Activated CD4-positive, alpha-beta T cell treated with anti-CD3 and anti-CD28 coated beads, Interleukin-2, amount 10 ng/mL, durations not matched to agents 24 days and 14 days (primary cell): ENCODE data around the gene OTUD4. TPM values are rescaled to one million over a fixed set of nuclear protein-coding genes. Genes with fewer than 3 reads are reported as not detected.
"Not testable (repeated sequence)": the region's sequence is repeated elsewhere in the genome, so short reads cannot be mapped to it uniquely, and the experiment has no call there.

Experiments
- DNase-seq: peaks from one replicate; pipeline ENCODE4 v3.0.0; 2022
- H3K27ac Mint-ChIP-seq: one replicate; pipeline ENCODE4 v1.8.0; 2022; ENCODE audit warnings: mild to moderate bottlenecking, mixed read lengths
- H3K27me3 Mint-ChIP-seq: one replicate; pipeline ENCODE4 v1.8.0; 2022; ENCODE audit warnings: mixed read lengths
- H3K36me3 Mint-ChIP-seq: one replicate; pipeline ENCODE4 v1.8.0; 2022; ENCODE audit warnings: low read depth, mild to moderate bottlenecking, mixed read lengths
- H3K4me1 Mint-ChIP-seq: one replicate; pipeline ENCODE4 v1.8.0; 2021; ENCODE audit warnings: mixed read lengths
- H3K4me3 Mint-ChIP-seq: one replicate; pipeline ENCODE4 v1.8.0; 2022; ENCODE audit warnings: mild to moderate bottlenecking, moderate library complexity, mixed read lengths
- H3K9me3 Mint-ChIP-seq: one replicate; pipeline ENCODE4 v1.8.0; 2021; ENCODE audit warnings: mixed read lengths
- intact Hi-C: fragments of 100-400 bp; cut with micrococcal nuclease; formaldehyde crosslinking; loops from one replicate; pipeline ENCODE4 v1.15.1; 2023
- total RNA-seq: library from RNA; stranded (reverse); gene quantifications from 2 replicates; pipeline ENCODE4 v1.2.3, GENCODE V29; 2022

OTUD4 gene
- total RNA-seq, 1 donor from 2014 or later: 86.4 TPM

DNA sequence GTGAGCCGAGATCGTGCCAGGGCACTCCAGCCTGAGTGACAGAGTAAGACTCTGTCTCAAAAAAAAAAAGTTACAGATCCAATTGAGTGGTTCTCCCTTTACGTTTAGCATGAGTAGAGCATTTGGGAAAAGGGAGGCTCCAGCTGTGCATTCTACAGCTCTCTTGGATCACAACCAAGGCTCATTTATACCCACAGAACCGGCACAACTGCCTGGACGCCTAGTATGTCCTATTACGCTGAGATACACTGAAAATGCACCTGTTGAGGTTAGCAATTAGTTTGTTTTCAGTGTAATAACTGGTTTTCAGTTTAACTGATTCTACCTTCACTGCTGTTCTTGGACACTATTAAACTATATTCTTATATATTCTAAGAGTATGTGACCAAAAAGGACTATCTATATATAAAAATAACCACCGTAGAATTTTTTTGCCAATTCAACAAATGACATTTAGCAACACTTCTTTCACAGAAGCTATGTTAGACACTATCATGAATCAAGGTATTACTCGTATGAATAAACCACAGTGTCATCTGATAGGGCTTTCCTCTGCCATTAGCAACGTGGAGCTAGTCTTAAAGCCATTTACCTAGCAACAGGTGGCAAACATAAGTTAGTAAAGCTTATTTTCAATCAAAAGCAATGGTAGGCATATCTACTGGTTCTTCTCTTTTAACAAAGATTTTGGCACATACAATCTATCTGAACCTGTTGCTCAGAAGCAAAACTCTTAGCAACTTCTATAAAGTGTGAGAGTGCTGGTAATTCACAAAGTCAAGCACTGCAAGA, 3.6 kb downstream of the OTUD4 start:
- Mint-ChIP-seq H3K27me3 (no peaks in the 10 kb centered on the region), H3K36me3 (peaks cover 40% of the 10 kb centered on the region), H3K27ac (peak overlapping the region; percentile 92), H3K9me3 (no peaks in the 10 kb centered on the region), H3K4me3 (peak overlapping the region; percentile 95), H3K4me1 (peaks cover 38% of the 10 kb centered on the region)
- peak; percentile 60 for DNase-seq
- intact Hi-C loops: loop anchor here (1.0 to 10.0 kb wide), 2 partner anchors 651 to 1622 kb away; no protein-coding TSS in a partner anchor

DNA sequence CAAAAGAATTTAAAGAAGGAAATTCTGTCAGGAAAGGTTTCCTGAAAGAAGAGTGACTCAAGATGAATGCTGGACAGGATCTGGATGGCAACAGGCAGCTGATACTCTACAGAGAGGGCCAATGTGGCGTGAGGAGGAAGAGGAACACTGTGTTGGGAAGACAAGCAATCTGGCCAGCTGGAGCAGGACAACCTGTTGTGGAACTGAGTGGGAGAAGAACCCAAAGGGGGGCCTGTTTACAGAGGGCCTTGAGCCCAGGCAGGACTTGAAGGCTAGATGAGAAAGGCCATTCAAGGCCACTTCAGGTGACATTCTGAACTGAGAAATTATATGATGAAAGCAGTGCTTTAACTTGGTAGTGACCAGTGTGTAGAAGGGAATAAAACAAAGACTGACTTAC, 8.5 kb downstream of the OTUD4 start:
- DNase-seq: no peak
- H3K27ac Mint-ChIP-seq: peak overlapping the region; percentile 9
- intact Hi-C loops: loop anchor here (10.0 kb wide), 1 partner anchor 1617 kb away; no protein-coding TSS in a partner anchor
- no peak overlapping the region for H3K4me3 Mint-ChIP-seq
- H3K4me1 Mint-ChIP-seq: peaks cover 39% of the 10 kb centered on the region
- no peaks in the 10 kb centered on the region for H3K9me3 Mint-ChIP-seq
- H3K36me3 Mint-ChIP-seq: peaks cover 60% of the 10 kb centered on the region
- no peaks in the 10 kb centered on the region for H3K27me3 Mint-ChIP-seq

DNA sequence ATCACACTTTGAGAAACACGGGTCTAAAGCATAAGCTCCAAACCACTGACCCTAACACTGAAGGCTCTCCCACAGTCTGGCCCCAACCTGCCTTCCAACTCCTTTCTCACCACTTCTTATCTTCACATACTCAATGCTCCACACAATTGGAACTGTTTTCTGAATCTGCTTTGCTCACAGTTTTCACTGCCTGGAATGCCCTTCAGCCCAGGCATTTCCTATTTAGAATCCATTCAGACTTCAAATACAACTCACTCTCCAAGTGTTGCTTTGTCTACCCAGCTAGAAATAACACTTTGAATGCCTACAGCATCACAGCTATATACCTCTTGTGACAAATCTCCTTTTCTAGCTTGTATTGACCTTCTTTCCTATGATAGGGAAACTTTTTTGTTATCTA, 10.2 kb downstream of the OTUD4 start:
- H3K27ac Mint-ChIP-seq: no peak overlapping the region

DNA sequence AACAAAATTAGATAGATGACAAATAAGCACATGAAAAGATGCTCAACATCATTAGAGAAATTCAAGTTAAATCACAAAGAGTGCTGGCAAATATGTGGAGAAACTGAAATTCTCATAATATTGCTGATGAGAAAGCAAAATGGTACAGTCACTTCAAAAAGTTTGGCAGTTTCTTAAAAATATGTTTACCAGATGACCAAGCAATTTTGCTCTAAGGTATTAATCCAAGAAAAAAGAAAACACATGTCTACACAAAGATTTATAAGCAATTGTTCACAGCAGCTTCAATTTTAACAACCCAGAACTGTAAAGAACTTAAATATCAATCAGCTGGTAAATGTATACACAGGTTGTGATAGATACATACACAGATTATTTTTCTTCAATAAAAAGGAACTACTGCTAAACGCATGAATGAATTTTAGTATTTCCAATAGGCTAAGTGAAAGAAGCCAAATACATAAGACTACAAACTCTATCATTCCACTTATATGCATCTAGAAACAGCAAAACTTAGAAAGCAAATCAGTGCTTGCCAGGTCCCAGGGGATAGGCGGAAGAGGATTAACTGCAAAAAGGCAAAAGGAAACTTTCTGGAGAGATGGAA, 11.7 kb downstream of the OTUD4 start:
- Mint-ChIP-seq H3K4me1 (peaks cover 29% of the 10 kb centered on the region), H3K27ac (no peak overlapping the region)

More for the DNA sequence above, 10.2 kb downstream of the OTUD4 start:
- Mint-ChIP-seq H3K36me3 (peaks cover 66% of the 10 kb centered on the region), H3K27me3 (no peaks in the 10 kb centered on the region), H3K4me3 (no peak overlapping the region), H3K4me1 (peaks cover 39% of the 10 kb centered on the region), H3K9me3 (no peaks in the 10 kb centered on the region)
- intact Hi-C loops: loop anchor here (10.0 kb wide), 1 partner anchor 1615 kb away; no protein-coding TSS in a partner anchor
- DNase-seq: no peak

DNA sequence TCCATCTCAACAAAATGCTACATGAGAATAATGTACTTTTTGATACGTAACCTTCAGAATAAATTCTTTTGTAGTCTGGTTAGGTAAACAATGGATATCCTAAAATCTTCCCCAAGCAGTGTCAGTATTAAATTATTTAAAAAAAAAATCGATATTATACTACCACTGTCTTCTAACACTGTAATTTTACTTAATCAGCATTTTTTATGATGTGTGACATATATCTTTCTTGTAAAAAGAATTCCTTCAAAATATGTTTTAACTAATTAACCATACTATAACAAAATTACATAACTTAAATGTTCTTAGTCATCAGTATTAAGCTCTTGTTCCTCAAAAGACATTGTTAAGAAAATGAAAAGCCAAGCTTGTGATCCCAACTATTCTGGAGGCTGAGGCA, 12.5 kb downstream of the OTUD4 start:
- intact Hi-C loops: no loop called here

More for the DNA sequence above, 11.7 kb downstream of the OTUD4 start:
- DNase-seq: no peak
- H3K27me3 Mint-ChIP-seq: no peaks in the 10 kb centered on the region
- H3K9me3 Mint-ChIP-seq: no peaks in the 10 kb centered on the region
- H3K4me3 Mint-ChIP-seq: no peak overlapping the region
- intact Hi-C loops: no loop called here
- peaks cover 56% of the 10 kb centered on the region for H3K36me3 Mint-ChIP-seq

DNA sequence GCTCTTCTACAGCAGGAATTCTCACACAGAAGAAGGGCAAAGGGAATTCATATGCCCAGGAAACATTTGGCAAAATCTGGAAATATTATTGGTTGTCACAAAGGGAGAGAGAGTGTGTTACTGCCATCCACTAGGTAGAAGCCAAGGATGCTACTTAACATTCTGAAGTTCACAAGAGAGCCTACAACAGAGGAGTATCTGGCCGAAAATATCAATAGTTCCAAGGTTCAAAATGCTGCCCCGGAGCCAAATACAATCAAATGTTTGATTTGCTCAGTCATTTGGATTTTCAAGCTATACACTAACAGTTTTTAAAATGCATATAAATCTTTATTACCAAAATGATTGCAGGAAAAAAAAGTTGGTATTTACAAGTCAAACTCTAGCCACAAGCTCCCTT, 18.8 kb downstream of the OTUD4 start:
- Mint-ChIP-seq H3K4me1 (peaks cover 11% of the 10 kb centered on the region), H3K27me3 (no peaks in the 10 kb centered on the region), H3K4me3 (no peak overlapping the region), H3K27ac (peak overlapping the region; percentile 34), H3K9me3 (no peaks in the 10 kb centered on the region), H3K36me3 (peaks cover 53% of the 10 kb centered on the region)
- intact Hi-C loops: loop anchor here (2.0 kb wide), 1 partner anchor 17 kb away; no protein-coding TSS in a partner anchor
- DNase-seq: no peak

More for the DNA sequence above, 12.5 kb downstream of the OTUD4 start:
- H3K36me3 Mint-ChIP-seq: peaks cover 52% of the 10 kb centered on the region
- no peak overlapping the region for H3K27ac Mint-ChIP-seq
- no peak overlapping the region for H3K4me3 Mint-ChIP-seq
- H3K9me3 Mint-ChIP-seq: no peaks in the 10 kb centered on the region
- H3K4me1 Mint-ChIP-seq: peaks cover 27% of the 10 kb centered on the region
- DNase-seq: no peak
- no peaks in the 10 kb centered on the region for H3K27me3 Mint-ChIP-seq

DNA sequence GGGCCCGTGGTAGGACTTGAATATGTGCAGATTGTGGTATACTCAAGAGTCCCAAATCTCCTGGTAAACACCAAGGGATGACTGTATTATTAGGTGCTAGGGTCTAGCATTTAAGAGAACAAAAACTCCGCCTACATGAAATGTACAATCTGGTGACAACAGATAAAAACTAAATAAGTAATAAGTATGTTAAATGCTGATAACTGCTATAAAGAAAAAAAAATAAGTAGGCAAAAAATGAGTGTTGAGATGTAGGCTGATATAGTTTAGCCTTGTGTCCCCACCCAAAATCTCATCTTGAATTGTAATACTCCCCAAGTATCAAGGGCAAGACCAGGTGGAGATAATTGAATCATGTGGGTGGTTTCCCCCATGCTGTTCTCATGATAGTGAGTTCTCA, 23.4 kb downstream of the OTUD4 start:
- intact Hi-C loops: no loop called here
- Mint-ChIP-seq H3K4me3 (no peak overlapping the region), H3K9me3 (no peaks in the 10 kb centered on the region), H3K4me1 (peaks cover 23% of the 10 kb centered on the region), H3K36me3 (peaks cover 74% of the 10 kb centered on the region), H3K27me3 (no peaks in the 10 kb centered on the region), H3K27ac (no peak overlapping the region)
- DNase-seq: no peak

DNA sequence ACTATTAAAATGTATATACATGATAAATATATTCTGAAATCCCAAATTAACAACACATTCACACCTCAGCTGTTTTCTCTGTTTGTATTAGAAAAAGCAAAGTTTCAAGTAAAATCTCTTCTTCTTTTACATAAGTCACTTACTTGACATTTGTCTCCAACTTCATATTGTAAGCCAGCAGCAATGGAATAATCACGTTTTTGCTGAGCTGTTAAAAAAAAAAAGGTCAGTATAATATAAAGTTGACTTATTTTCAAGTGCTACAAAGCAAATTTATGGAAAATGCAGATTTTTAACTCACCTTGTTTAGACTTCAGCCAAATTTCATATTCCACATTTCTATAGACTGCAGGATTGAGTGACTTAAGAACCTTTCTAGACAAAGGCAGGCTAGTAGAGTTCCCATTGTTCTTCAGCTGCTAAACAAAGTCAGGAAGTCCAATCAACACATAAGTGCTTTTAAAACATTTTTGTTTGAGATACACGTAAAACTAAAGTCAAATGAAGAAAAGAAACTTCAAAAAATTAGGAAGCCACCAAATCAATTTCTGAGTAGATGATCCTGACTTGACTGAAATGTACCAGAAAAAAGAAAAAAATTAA, 25.0 kb downstream of the OTUD4 start:
- H3K27me3 Mint-ChIP-seq: no peaks in the 10 kb centered on the region
- H3K4me3 Mint-ChIP-seq: no peak overlapping the region
- intact Hi-C loops: no loop called here
- peaks cover 26% of the 10 kb centered on the region for H3K4me1 Mint-ChIP-seq
- no peak overlapping the region for H3K27ac Mint-ChIP-seq
- peaks cover 67% of the 10 kb centered on the region for H3K36me3 Mint-ChIP-seq
- H3K9me3 Mint-ChIP-seq: no peaks in the 10 kb centered on the region
- no peak for DNase-seq

DNA sequence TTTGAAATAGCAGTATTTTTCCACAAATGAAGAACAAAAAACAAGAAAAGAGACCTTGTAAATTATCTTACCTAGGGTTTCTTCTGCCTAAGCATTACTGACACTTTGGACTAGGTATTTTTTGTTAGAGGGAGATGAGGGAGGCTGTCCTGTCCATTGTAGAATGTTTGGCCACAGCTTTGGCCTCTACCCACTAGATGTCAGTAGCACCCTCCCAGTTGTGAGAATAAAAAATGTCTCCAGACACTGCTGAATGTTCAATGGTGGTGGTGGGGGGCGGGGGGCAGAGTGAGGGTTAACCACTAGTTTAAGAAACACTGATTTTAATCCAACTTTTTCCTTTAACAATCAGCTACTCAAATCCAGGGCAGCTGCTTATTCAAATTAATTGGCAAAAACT, 25.8 kb downstream of the OTUD4 start:
- H3K4me3 Mint-ChIP-seq: no peak overlapping the region
- H3K36me3 Mint-ChIP-seq: peaks cover 72% of the 10 kb centered on the region
- no peaks in the 10 kb centered on the region for H3K9me3 Mint-ChIP-seq
- peaks cover 26% of the 10 kb centered on the region for H3K4me1 Mint-ChIP-seq
- no peak overlapping the region for H3K27ac Mint-ChIP-seq
- intact Hi-C loops: no loop called here
- no peak for DNase-seq
- H3K27me3 Mint-ChIP-seq: no peaks in the 10 kb centered on the region

DNA sequence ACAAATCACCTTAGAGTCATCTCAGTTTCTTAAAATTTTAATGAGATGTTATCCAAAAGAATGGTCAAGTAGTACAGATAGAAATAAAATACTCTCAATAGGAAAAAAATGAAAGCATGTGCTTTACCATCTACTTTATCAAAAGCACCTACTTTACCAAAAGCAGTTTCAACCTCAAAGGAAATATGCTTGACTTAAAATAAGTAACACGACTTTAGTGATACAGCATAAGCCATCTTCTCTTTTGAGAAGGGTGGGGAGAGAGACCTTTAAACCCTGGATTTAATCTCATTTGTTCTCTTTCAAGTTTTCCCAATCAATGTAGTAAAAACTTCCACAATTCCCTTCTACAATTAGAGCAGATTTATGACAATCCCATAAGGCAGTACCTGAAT, 26.5 kb downstream of the OTUD4 start:
- DNase-seq: no peak
- no peak overlapping the region for H3K4me3 Mint-ChIP-seq
- H3K4me1 Mint-ChIP-seq: peaks cover 23% of the 10 kb centered on the region
- no peaks in the 10 kb centered on the region for H3K27me3 Mint-ChIP-seq
- intact Hi-C loops: no loop called here
- peak overlapping the region; percentile 70 for H3K27ac Mint-ChIP-seq
- H3K36me3 Mint-ChIP-seq: peaks cover 73% of the 10 kb centered on the region
- no peaks in the 10 kb centered on the region for H3K9me3 Mint-ChIP-seq

DNA sequence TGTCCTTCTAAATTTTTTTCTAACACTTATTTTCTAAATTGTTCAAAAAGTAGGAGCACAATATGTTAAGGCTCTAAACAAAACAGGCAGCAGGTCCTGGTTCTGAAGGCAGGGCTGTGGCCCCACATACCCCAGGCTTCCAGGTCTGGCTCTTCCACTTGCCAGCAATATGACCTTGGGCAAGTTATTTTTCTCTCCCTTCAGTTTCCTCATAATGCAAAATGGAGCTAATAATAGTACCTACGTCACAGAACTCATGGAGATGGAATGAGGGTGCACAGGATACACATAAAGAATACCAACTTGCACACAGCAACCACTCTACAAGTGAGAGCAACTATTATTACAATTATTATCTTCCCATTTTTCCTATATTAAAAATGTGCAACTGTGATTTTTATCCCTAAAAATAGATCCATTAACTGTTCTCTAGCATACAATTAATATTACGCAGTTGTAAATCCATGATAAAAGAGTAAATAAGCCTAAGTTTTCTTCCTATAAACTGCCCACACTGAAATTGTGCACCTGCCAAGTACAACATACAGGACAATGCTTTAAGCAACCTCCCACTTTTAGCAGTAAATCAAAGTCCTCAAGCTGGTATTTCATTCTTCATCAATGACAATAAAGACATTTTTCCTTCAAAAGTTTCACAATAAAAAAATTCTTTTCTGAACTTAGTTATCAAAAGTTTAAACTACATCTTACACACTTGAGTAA, 27.0 kb downstream of the OTUD4 start:
- H3K9me3 Mint-ChIP-seq: no peaks in the 10 kb centered on the region
- intact Hi-C loops: no loop called here
- H3K27ac Mint-ChIP-seq: no peak overlapping the region
- no peaks in the 10 kb centered on the region for H3K27me3 Mint-ChIP-seq
- H3K4me3 Mint-ChIP-seq: no peak overlapping the region
- H3K36me3 Mint-ChIP-seq: peaks cover 71% of the 10 kb centered on the region
- H3K4me1 Mint-ChIP-seq: peaks cover 20% of the 10 kb centered on the region
- no peak for DNase-seq

DNA sequence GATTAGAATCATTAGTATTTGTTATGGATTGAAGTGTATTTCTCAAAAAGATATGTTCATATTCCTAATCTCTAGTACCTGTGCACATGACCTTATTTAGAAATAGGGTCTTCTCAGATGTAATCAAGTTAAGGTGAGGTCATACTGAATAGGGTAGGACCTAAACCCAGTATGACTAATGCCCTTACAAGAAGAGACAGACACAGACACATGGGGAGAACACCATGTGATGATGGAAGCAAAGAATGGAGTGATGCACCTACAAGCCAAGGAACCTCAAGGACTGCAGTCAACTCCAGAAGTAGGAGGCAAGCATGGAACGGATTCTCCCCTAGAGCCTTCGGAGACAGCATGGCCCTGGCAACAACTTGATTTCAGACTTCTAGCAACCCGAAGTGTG, 31.4 kb downstream of the OTUD4 start:
- Mint-ChIP-seq H3K27ac (no peak overlapping the region), H3K4me1 (peaks cover 12% of the 10 kb centered on the region)

DNA sequence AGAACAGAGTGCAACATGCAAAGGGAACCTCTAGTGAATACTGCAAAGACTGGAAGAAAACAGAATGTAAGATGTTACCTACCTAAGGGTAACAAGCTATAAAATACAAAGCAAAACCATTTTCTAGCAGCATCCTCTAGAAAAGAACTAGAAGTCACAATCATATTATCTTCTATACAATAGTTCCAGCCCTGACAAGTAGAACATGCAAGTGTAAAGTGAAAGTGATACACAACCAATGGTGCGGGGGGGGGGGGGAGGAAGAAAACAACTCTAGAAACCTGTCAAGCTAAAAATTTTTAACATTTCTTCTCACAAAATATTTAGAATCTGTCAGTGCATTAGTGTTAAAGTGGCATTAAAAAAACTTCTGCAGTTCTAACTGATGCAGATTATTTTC, 44.2 kb downstream of the OTUD4 start:
- H3K4me1 Mint-ChIP-seq: peaks cover 45% of the 10 kb centered on the region
- intact Hi-C loops, DNase-seq, H3K9me3 Mint-ChIP-seq, H3K27me3 Mint-ChIP-seq: not testable (repeated sequence)
- peak overlapping the region; percentile 66 for H3K4me3 Mint-ChIP-seq
- peaks cover 69% of the 10 kb centered on the region for H3K36me3 Mint-ChIP-seq
- peak overlapping the region; percentile 67 for H3K27ac Mint-ChIP-seq

More for the DNA sequence above, 31.4 kb downstream of the OTUD4 start:
- Mint-ChIP-seq H3K27me3 (no peaks in the 10 kb centered on the region), H3K9me3 (no peaks in the 10 kb centered on the region), H3K36me3 (peaks cover 74% of the 10 kb centered on the region), H3K4me3 (no peak overlapping the region)
- intact Hi-C loops: no loop called here
- DNase-seq: no peak
